Measurements from ENCODE around the gene ZNF341.

Gene ZNF341

GRCh38 chr20:33827634-33828325, 96.0 kb downstream of the ZNF341 start:
- Histone ChIP-seq H3K27ac (peak overlapping the region in 6 of 11 experiments; percentile 11 to 48 (median 30); a peak in 8 of 22 replicates), H4K20me1 (peaks cover 92 to 100% (median 100%) of the 10 kb centered on the region in 11 experiments), H3K4me2 (peak overlapping the region; percentile 47 to 80 (median 68)), H3K4me1 (peaks cover 43 to 83% (median 49%) of the 10 kb centered on the region in 10 experiments), H3K4me3 (no peak overlapping the region), H3K36me3 (peaks cover 21 to 50% (median 32%) of the 10 kb centered on the region in 11 experiments), H3K9me3 (replicated peaks in 1 of 11) (no peaks in the 10 kb centered on the region), H3K27me3 (no peaks in the 10 kb centered on the region), H3K9ac (peak overlapping the region in 10 of 11 experiments; percentile 2 to 57 (median 17); a peak in 11 of 22 replicates)
- TF ChIP-seq Cebpa-rat (IDR thresholded peaks at IDR 0.05) = no peak

- Histone ChIP-seq H4K20me1 (peaks cover 91 to 100% (median 100%) of the 10 kb centered on the region in 11 experiments), H3K27me3 (no peaks in the 10 kb centered on the region), H3K4me2 (peak overlapping the region; percentile 47 to 80 (median 68)), H3K9ac (peak overlapping the region in 8 of 11 experiments; percentile 2 to 57 (median 18); a peak in 11 of 22 replicates), H3K4me3 (no peak overlapping the region), H3K9me3 (replicated peaks in 1 of 11) (no peaks in the 10 kb centered on the region), H3K36me3 (peaks cover 21 to 49% (median 33%) of the 10 kb centered on the region in 11 experiments), H3K4me1 (peaks cover 43 to 81% (median 49%) of the 10 kb centered on the region in 10 experiments), H3K27ac (peak overlapping the region in 7 of 11 experiments; percentile 2 to 56 (median 31); a peak in 10 of 22 replicates)
- no peak for TF ChIP-seq Cebpa-rat (IDR thresholded peaks at IDR 0.05)
Observed at GRCh38 chr20:33828326-33828844, 96.6 kb downstream of the ZNF341 start.

- TF ChIP-seq Cebpa-rat (IDR thresholded peaks at IDR 0.05) = no peak
- peak overlapping the region in 5 of 11 experiments; percentile 3 to 57 (median 37); a peak in 6 of 22 replicates for H3K9ac ChIP-seq
- H4K20me1 ChIP-seq = peaks cover 89 to 100% (median 100%) of the 10 kb centered on the region in 11 experiments
- H3K27ac ChIP-seq = peak overlapping the region in 7 of 11 experiments; percentile 2 to 56 (median 31); a peak in 9 of 22 replicates
- H3K4me2 ChIP-seq = peak overlapping the region; percentile 47 to 80 (median 68); a peak in 21 of 22 replicates
- H3K36me3 ChIP-seq = peaks cover 16 to 48% (median 29%) of the 10 kb centered on the region in 11 experiments
- H3K4me3 ChIP-seq = no peak overlapping the region
- H3K9me3 ChIP-seq (replicated peaks in 1 of 11) = no peaks in the 10 kb centered on the region
- peaks cover 43 to 74% (median 49%) of the 10 kb centered on the region in 10 experiments for H3K4me1 ChIP-seq
- H3K27me3 ChIP-seq = no peaks in the 10 kb centered on the region
Observed at GRCh38 chr20:33828967-33829560, 97.3 kb downstream of the ZNF341 start.

GRCh38 chr20:33829636-33830035, 97.8 kb downstream of the ZNF341 start:
- peaks cover 85 to 100% (median 100%) of the 10 kb centered on the region in 11 experiments for H4K20me1 ChIP-seq
- H3K27ac ChIP-seq = peak overlapping the region in 1 of 11 experiments; percentile 48; a peak in 2 of 22 replicates
- H3K9ac ChIP-seq = no peak overlapping the region; a peak in 2 of 22 replicates

GRCh38 chr20:33830371-33830770, 98.6 kb downstream of the ZNF341 start:
- Histone ChIP-seq H3K27me3 (no peaks in the 10 kb centered on the region), H4K20me1 (peaks cover 83 to 100% (median 100%) of the 10 kb centered on the region in 11 experiments)

More at GRCh38 chr20:33829636-33830035, 97.8 kb downstream of the ZNF341 start:
- Histone ChIP-seq H3K4me1 (peaks cover 43 to 68% (median 49%) of the 10 kb centered on the region in 10 experiments), H3K4me2 (peak overlapping the region; percentile 47 to 80 (median 68)), H3K4me3 (no peak overlapping the region), H3K27me3 (no peaks in the 10 kb centered on the region), H3K9me3 (replicated peaks in 1 of 11) (peaks cover 0 to under 1% (median 0%) of the 10 kb centered on the region in 11 experiments; a peak in 1 of 22 replicates), H3K36me3 (peaks cover 20 to 48% (median 34%) of the 10 kb centered on the region in 11 experiments)
- no peak for TF ChIP-seq Cebpa-rat (IDR thresholded peaks at IDR 0.05)

GRCh38 chr20:33832103-33832804, 100.5 kb downstream of the ZNF341 start:
- no peak for TF ChIP-seq Cebpa-rat (IDR thresholded peaks at IDR 0.05)
- Histone ChIP-seq H3K4me3 (no peak overlapping the region), H3K27me3 (no peaks in the 10 kb centered on the region), H3K4me2 (no peak overlapping the region), H3K36me3 (peaks cover 39 to 66% (median 46%) of the 10 kb centered on the region in 11 experiments), H3K27ac (no peak overlapping the region), H3K9me3 (replicated peaks in 1 of 11) (peaks cover 0 to 4% (median 0%) of the 10 kb centered on the region in 11 experiments; a peak in 1 of 22 replicates), H4K20me1 (peaks cover 83 to 100% (median 100%) of the 10 kb centered on the region in 11 experiments), H3K9ac (no peak overlapping the region), H3K4me1 (peaks cover 44 to 60% (median 45%) of the 10 kb centered on the region in 10 experiments)

More at GRCh38 chr20:33830371-33830770, 98.6 kb downstream of the ZNF341 start:
- TF ChIP-seq Cebpa-rat (IDR thresholded peaks at IDR 0.05) = no peak
- H3K36me3 ChIP-seq = peaks cover 25 to 52% (median 41%) of the 10 kb centered on the region in 11 experiments
- H3K4me1 ChIP-seq = peaks cover 43 to 61% (median 49%) of the 10 kb centered on the region in 10 experiments
- H3K4me3 ChIP-seq = no peak overlapping the region
- no peak overlapping the region for H3K27ac ChIP-seq
- H3K4me2 ChIP-seq = peak overlapping the region; percentile 47 to 80 (median 68); a peak in 21 of 22 replicates
- H3K9ac ChIP-seq = no peak overlapping the region
- H3K9me3 ChIP-seq (replicated peaks in 1 of 11) = peaks cover 0 to 4% (median 0%) of the 10 kb centered on the region in 11 experiments; a peak in 1 of 22 replicates

GRCh38 chr20:33833333-33833732, 101.5 kb downstream of the ZNF341 start:
- no peak overlapping the region for H3K27ac ChIP-seq
- H3K9me3 ChIP-seq (replicated peaks in 1 of 11) = peaks cover 0 to 4% (median 0%) of the 10 kb centered on the region in 11 experiments; a peak in 1 of 22 replicates
- H3K4me3 ChIP-seq = no peak overlapping the region
- TF ChIP-seq Cebpa-rat (IDR thresholded peaks at IDR 0.05) = no peak
- peaks cover 39 to 66% (median 46%) of the 10 kb centered on the region in 11 experiments for H3K36me3 ChIP-seq
- peaks cover 44 to 60% (median 45%) of the 10 kb centered on the region in 10 experiments for H3K4me1 ChIP-seq
- H3K4me2 ChIP-seq = no peak overlapping the region
- H3K9ac ChIP-seq = no peak overlapping the region
- H3K27me3 ChIP-seq = no peaks in the 10 kb centered on the region
- H4K20me1 ChIP-seq = peaks cover 83 to 100% (median 100%) of the 10 kb centered on the region in 11 experiments

- no peaks in the 10 kb centered on the region for H3K27me3 ChIP-seq
- peaks cover 29 to 60% (median 36%) of the 10 kb centered on the region in 10 experiments for H3K4me1 ChIP-seq
- H4K20me1 ChIP-seq = peaks cover 83 to 100% (median 100%) of the 10 kb centered on the region in 11 experiments
- H3K4me3 ChIP-seq = no peak overlapping the region
- H3K9me3 ChIP-seq (replicated peaks in 1 of 11) = peaks cover 0 to 4% (median 0%) of the 10 kb centered on the region in 11 experiments; a peak in 1 of 22 replicates
- H3K4me2 ChIP-seq = no peak overlapping the region
- TF ChIP-seq Cebpa-rat (IDR thresholded peaks at IDR 0.05) = no peak
- no peak overlapping the region; a peak in 1 of 22 replicates for H3K9ac ChIP-seq
- H3K27ac ChIP-seq = no peak overlapping the region
- H3K36me3 ChIP-seq = peaks cover 39 to 69% (median 48%) of the 10 kb centered on the region in 11 experiments
Observed at GRCh38 chr20:33835615-33836172, 103.9 kb downstream of the ZNF341 start.

Measured in BLaER1 treated with 17β-estradiol and CSF1 and Interleukin-3, amounts not matched to agents 10 nM and 100 nM (cell line).